ENCODE data around the gene WWC2. TPM values are rescaled to one million over a fixed set of nuclear protein-coding genes. Genes with fewer than 3 reads are reported as not detected.
"Not testable (repeated sequence)": the region's sequence is repeated elsewhere in the genome, so short reads cannot be mapped to it uniquely, and the experiment has no call there.

Gene WWC2
- total RNA-seq, 1 experiment from 2014 or later: 39.1 TPM

GRCh38 chr4:183326387-183326786 is 227.3 kb downstream of the WWC2 start:
- H3K79me2 ChIP-seq (ENCODE audit: insufficient read depth, low read length); RAD21 ChIA-PET (ENCODE audit: low non-redundant PET in 1 of 2, low total read pairs in 2 of 2, uncharacterized antibody in 2 of 2, unreplicated experiment in 2 of 2); H2AFZ ChIP-seq (ENCODE audit: low read depth, low read length, poor library complexity, severe bottlenecking); DNase-seq (ENCODE audit: low read depth, low spot score); H4K20me1 ChIP-seq (ENCODE audit: insufficient read depth); POLR2A ChIA-PET; H3K27ac ChIP-seq (ENCODE audit: low read depth, low read length); H3K9ac ChIP-seq (ENCODE audit: low read length); H3K36me3 ChIP-seq (ENCODE audit: control insufficient read depth in 1 of 2, insufficient read depth in 2 of 2, low read length in 2 of 2); BruUV-seq (replicated peaks); H3K9me3 ChIP-seq (ENCODE audit: control insufficient read depth in 1 of 2, insufficient read depth in 1 of 2, low read depth in 1 of 2, low read length in 2 of 2); H3K9me2 ChIP-seq (ENCODE audit: insufficient read depth); H3K27me3 ChIP-seq (ENCODE audit: insufficient read depth, low read length); CTCF ChIA-PET; intact Hi-C loops (cut with micrococcal nuclease); H3K4me3 ChIP-seq (replicated peaks in 1 of 2; ENCODE audit: low read depth in 1 of 2, low read length in 2 of 2): not testable (repeated sequence)
- peak; percentile 12; the same call in 1 of the 2 replicates for ATAC-seq
- H3K4me1 ChIP-seq (ENCODE audit: control insufficient read depth in 1 of 2, insufficient read depth in 2 of 2, low read length in 2 of 2): peaks cover 0 to 12% of the 10 kb centered on the region in 2 experiments; a peak in 2 of 4 replicates
- H3K4me2 ChIP-seq (ENCODE audit: low read length): peak overlapping the region; percentile 29

GRCh38 chr4:183326853-183327252 is 227.8 kb downstream of the WWC2 start:
- POLR2A ChIA-PET: no interaction called here
- H3K36me3 ChIP-seq (ENCODE audit: control insufficient read depth in 1 of 2, insufficient read depth in 2 of 2, low read length in 2 of 2): no peaks in the 10 kb centered on the region
- H3K4me1 ChIP-seq (ENCODE audit: control insufficient read depth in 1 of 2, insufficient read depth in 2 of 2, low read length in 2 of 2): peaks cover 0 to 12% of the 10 kb centered on the region in 2 experiments; a peak in 2 of 4 replicates
- ATAC-seq: peak; percentile 55
- H3K27ac ChIP-seq (ENCODE audit: low read depth, low read length): no peak overlapping the region
- no peak for DNase-seq (ENCODE audit: low read depth, low spot score)
- no peak overlapping the region for H3K4me3 ChIP-seq (replicated peaks in 1 of 2; ENCODE audit: low read depth in 1 of 2, low read length in 2 of 2)
- H3K4me2 ChIP-seq (ENCODE audit: low read length): peak overlapping the region; percentile 29
- RAD21 ChIA-PET (ENCODE audit: low non-redundant PET in 1 of 2, low total read pairs in 2 of 2, uncharacterized antibody in 2 of 2, unreplicated experiment in 2 of 2): no interaction called here
- H3K9ac ChIP-seq (ENCODE audit: low read length): no peak overlapping the region
- peaks cover 0 to 3% of the 10 kb centered on the region in 2 experiments; a peak in 1 of 4 replicates for H3K9me3 ChIP-seq (ENCODE audit: control insufficient read depth in 1 of 2, insufficient read depth in 1 of 2, low read depth in 1 of 2, low read length in 2 of 2)
- no peaks in the 10 kb centered on the region for H3K79me2 ChIP-seq (ENCODE audit: insufficient read depth, low read length)
- H4K20me1 ChIP-seq (ENCODE audit: insufficient read depth): no peaks in the 10 kb centered on the region
- H2AFZ ChIP-seq (ENCODE audit: low read depth, low read length, poor library complexity, severe bottlenecking): no peak overlapping the region
- H3K9me2 ChIP-seq (ENCODE audit: insufficient read depth): no peaks in the 10 kb centered on the region
- TF ChIP-seq ZBTB33 (IDR thresholded peaks at IDR 0.05; ENCODE audit: extremely low read depth, insufficient replicate concordance, low read length): no peak
- TF ChIP-seq EZH2 (IDR thresholded peaks at IDR 0.05): no peak
- TF ChIP-seq JUND (IDR thresholded peaks at IDR 0.05): 0 out of 2 replicates have a peak, but pooled peaks have one; percentile 36
- TF ChIP-seq REST (IDR thresholded peaks at IDR 0.05; ENCODE audit: low read depth): no peak
- no peak for TF ChIP-seq ZNF274 (IDR thresholded peaks at IDR 0.05; ENCODE audit: low read depth, low read length)
- no peak for TF ChIP-seq ZFX (IDR thresholded peaks at IDR 0.05)
- peak; percentile 71; the same call in 1 of the 2 replicates for TF ChIP-seq SRF (IDR thresholded peaks at IDR 0.05; ENCODE audit: low read depth)
- TF ChIP-seq CBX3 (IDR thresholded peaks at IDR 0.05; ENCODE audit: low read depth): peak; percentile 33; the same call in 1 of the 2 replicates
- TF ChIP-seq ELF1 (IDR thresholded peaks at IDR 0.05; ENCODE audit: borderline replicate concordance, low read depth): no peak
- TF ChIP-seq FOSL1 (IDR thresholded peaks at IDR 0.05; ENCODE audit: low read depth): peak; percentile 24; the same call in 1 of the 2 replicates
- TF ChIP-seq EGR1 (IDR thresholded peaks at IDR 0.05; ENCODE audit: low read depth): no peak
- no peak for TF ChIP-seq POLR2AphosphoS5 (IDR thresholded peaks at IDR 0.05; ENCODE audit: low read depth, low read length)
- no peak for TF ChIP-seq CEBPB (IDR thresholded peaks at IDR 0.05; ENCODE audit: low read depth)
- TF ChIP-seq POLR2A (IDR thresholded peaks at IDR 0.05; ENCODE audit: borderline replicate concordance, extremely low read depth, insufficient read depth, insufficient read length): no peak
- TF ChIP-seq MAX (IDR thresholded peaks at IDR 0.05): no peak
- CTCF ChIA-PET: no interaction called here
- intact Hi-C loops (cut with micrococcal nuclease): no loop called here
- no peaks in the 10 kb centered on the region for H3K27me3 ChIP-seq (ENCODE audit: insufficient read depth, low read length)
- BruUV-seq (replicated peaks): no TSS peak
